Activated gamma-delta T cell treated with Interleukin-2 at 50 U/mL for 16 hours (primary cell): ENCODE data around the gene RAI1.
"Not testable (repeated sequence)": the region's sequence is repeated elsewhere in the genome, so short reads cannot be mapped to it uniquely, and the experiment has no call there.

Experiments used
- DNase-seq: peaks from one replicate; pipeline ENCODE4 v3.0.0-alpha.2; 2020

RAI1 gene

DNA sequence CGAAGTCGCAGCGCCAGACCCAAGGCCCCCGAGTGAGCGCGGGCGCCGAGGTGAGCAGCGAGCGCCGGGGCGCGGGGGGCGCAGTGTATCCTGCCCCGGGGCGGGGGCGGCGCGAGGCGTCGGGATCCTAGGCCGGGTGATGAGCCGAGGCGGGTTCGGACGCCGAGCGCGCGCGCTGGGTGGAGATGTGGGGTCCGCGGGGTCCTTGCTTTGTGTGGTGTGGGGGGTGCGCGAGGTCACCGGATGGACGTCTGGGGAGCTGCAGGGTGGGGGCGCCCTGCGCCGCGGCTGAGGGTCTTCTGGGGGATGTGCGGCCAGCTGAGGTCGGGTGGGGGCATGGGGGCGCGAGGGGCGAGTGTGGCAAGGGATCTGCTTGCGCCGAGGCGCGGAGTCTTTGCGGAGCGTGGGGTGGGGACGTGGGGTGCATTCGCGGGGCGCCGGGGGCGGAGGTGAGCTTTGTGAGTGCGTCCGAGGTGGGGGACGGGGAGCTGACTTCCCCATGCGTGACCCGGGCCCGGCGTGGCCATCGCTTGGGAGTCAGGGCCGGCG, 560 bp downstream of the RAI1 start:
- peak; percentile 14 for DNase-seq

DNA sequence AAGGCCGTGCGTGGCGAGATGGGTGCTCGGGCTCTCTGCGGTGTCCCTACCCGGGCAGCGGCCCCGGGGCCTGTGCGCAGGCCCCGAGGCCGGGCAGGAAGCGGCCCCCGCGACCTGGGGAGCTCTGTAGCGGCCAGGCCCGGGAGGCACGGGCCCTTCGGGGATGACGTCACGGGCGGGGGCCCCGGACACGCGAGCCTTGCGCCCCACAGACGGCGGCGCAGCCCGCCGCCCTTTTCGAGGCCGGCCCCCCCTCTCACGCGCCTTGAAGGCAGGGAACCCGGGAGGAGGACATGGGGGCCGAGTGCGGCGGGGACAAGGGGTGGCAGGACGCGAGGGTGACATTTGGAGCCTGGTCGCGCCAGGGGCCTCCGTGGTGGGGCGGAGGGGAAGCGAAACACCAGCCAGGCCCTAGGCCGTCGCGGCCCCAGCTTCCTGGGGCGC, 1.1 kb downstream of the RAI1 start:
- DNase-seq = peak; percentile 42

DNA sequence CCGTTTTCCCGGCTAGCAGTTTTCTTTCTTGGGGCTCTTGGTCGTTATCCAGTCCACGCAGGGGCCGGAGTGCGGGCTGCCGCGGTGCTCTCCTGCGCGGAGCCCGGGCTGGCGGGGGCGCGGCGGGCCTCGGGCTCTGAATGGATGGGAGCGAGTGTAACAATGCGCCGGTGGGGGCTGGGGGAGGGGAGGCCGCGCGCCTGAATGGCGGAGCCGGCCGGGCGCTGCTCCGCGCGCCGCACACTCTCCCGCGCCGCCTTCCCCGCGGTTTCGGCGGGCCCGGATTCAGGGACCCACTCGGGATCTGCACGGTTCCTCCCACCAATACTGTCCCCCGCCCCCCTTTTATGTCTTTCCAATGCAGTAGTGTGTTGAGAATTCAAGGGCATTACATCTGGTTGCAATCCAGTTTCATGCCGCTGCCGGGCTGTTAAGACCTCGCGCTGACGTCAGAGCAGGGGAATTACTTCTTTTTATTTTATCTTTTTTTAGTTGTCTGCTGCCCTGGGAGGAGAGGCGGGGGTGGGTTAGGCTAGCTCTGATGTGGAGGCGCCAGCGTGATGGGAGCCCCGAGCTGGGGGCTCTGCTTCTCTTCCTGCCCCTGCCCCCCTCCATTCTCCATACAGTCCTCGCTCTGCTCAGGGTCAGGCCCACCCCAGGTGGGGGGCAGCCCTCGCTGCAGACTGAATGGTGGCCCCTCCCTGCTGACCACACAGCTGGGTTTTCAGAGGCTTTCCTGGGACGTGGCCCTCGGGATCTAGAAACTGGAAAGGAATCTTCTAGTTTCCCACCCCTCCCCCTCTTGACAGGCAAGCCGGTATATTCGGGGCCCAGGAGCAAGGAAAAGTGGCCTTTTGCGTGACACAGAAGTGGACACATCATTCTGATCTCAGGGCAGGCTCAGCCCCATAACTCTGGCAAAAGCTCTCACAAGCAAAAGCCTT, 1.8 kb downstream of the RAI1 start:
- DNase-seq = peak; percentile 46

DNA sequence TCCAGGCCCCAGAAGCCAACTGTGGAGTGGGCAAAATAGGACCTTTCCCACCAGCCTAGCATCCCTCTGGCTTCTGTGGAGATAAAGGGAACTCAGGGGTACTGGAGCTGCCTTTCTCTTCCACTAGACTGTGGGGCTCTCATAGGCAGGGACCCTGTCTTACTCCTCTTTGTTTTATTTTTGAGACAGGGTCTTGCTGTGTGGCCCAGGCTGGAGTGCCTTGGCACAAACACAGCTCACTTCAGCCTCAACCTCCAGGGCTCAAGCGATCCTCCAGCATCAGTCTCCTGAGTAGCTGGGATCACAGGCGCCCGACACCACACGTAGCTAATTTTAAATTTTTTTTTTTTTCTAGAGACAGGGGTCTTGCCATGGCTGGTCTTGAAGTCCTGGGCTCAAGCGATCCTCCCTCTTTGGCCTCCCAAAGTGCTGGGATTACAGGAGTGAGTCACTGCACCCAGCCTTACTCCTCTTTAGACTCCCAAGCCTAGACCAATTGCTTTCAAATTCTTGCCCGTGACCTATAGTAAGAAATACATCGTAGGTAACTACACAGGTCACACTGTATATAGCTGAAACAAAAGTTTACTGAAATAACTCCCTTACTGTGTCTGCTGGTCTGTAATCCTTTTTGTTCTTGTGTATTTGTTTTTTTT, 2.6 kb downstream of the RAI1 start:
- DNase-seq = no peak

DNA sequence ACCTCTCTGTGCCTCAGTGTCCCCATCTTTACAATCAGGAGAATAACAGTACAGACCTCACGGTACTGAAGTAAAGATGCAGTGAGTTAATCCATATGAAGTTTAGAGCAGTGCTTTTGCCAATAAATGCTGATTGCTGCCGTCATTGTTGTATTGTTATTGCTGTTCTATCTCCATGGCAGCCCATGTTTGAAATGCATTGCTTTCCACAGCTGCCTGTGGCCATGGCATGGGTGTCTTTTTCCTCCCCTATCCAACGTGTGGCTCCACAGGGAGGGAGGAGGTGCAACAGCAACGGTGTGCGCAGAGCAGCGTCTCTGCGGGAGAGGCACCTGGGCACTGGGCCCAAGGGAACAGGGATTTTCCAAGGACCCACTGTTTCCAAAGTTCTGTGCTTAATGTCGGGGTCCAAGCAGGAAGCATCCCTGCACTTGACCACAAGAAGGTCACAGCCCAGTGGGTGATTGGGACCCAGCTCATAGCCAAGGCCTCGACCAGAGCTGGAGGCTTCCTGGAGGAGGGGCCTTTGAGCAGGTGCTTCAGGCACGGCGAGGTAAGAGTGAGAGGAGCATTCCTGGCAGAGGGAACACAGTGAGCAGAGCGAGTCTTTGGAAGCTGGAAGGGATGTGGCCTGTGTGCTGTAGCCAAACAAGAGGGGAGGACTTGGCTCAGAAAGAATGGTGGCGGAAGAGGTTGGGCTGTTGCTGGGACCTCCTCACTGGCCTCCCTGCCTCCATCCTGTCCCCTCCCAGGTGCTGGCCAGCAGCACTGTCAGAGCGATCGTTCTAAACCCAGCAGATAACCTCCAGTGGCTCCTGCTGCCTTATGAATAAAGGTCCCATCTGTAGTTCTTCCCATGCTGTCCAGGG, 3.9 kb downstream of the RAI1 start:
- no peak for DNase-seq

DNA sequence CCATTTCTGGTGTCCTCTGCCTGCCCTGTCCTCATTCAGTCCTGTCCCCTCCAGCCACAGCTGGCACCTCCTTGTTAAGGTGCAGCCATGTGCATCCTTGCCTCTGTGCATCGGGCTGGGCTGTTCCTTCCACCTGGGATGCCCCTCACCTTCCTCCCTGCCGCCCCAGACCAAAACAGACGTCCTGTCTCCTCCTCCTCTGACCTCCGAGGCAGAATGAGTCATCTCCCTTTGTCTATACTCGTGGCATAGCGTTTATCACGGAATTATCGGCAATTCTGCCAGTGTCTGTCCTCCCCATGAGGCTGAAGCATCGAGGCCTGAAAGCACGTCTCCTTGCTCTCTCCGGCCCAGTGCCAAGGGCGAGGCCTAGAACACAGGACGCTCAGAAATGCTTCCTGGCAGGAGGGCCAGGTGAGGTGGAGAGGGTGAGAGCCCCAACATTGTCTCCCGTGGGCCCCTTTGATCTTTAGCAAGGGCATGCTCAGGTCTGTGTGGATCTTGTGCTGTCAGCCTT, 4.6 kb downstream of the RAI1 start:
- no peak for DNase-seq

DNA sequence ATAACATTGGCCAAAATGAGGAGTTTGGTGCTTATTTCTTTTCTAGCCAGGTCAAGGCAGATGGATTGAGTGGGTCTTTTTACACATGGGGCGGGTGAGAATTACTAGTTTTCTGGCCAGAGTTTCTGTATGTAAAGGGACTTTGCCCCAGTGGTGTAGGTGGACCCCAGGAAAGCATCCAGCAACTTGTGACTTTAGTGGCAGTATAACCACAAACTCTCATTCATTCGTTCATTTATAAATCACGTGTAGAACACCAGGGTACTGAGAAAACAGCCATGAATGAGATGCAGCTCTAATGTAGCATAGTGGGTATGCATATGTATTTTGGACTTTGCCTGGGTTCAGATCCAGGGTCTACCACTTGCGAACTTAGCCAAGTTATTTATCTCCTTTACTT, 8.1 kb downstream of the RAI1 start:
- no peak for DNase-seq

DNA sequence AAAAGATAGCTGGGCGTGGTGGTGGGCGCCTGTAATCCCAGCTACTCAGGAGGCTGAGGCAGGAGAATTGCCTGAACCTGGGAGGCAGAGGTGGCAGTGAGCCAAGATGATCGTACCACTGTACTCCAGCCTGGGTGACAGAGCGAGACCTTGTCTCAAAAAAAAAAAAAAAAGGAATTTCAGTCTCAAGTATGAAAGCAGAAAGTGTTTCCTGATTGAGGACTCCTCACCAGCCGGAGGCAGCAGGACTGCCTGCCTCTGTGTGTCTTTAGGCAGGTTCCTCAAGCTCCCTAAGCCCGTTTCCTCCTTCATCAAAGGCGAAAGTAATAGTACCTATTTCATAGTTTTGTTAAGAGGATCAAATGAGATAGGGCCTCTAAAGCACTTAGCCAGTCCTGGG, 9.0 kb downstream of the RAI1 start:
- not testable (repeated sequence) for DNase-seq

DNA sequence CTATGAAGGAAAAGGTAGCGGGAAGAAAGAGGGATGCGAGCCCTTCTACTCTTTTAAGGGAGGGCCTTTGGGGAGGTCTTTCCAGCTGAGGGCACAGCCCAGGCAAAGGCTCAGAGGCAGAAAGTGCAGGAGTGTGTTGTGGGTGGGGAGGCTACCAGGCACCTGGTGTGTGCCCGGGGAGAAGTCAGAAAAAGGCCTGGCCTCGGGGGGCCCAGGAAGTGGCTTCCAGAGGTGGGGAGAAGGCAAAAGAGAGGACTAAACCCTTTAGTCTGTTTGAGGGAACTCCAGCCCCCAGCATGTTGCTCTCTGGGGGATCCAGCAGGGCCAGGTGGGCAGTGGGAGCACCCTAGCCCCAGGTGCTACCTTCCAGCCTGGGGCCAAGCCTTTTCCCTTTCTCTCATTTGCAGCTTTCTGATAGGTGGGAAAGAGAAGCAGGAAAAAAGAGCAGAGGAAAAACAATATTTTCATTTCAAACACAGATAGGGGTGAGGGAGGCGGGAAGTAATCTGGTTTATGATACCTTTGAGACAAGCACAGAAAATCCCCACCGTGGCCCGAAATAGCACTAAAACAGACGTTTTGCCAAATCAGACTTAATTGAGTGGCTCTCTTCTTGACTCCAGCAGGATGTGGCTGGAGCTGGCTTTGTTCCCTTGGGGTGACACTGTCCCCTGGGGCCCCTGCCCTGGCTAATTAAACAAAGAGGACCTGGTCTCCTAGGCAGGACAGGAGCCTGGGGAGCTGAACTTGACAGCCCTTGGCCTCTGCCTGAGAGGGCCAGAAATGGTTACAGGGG, 10.4 kb downstream of the RAI1 start:
- no peak for DNase-seq

DNA sequence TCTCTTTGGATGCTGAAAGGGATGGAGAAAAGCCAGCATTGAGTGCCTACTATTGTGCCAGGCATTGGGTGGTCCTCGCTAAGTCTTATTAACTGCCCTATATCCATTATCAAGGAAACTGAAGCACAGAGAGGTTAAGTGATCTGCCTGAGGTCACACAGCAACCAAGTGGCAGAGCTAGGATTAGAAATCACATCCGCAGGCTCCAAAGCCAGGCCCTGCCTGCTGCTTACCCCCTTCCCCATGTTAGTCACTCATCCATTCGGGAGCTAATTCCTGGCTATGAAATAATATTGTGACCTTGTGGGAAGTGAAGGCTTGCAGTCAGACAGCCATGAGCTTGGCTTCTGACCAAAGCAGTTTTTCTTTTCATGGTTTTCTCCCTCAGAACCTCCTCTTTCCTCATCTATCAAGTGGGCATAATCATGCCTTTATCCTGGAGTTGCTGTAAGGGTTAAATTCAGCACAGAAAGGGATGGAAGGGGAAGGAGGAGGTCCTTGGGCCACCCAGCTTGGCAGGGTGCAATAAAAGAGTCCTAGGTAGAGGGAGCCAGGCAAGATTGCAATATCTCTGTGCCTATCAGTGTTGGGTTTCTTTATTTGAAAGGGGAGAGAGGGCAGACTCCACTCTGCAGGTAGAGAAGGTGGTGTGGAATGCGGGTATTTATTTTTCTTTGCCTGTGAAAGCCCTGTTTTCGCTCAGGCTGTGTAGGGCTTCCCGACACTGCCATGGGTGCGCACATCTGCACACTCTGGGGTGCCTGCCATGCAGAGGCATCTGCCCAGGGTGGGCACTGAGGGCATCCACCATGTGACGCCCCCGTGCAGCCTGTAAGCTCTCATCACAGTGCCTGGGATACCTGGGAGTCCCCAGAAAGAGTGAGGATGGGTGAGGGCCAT, 11.3 kb downstream of the RAI1 start:
- no peak for DNase-seq

DNA sequence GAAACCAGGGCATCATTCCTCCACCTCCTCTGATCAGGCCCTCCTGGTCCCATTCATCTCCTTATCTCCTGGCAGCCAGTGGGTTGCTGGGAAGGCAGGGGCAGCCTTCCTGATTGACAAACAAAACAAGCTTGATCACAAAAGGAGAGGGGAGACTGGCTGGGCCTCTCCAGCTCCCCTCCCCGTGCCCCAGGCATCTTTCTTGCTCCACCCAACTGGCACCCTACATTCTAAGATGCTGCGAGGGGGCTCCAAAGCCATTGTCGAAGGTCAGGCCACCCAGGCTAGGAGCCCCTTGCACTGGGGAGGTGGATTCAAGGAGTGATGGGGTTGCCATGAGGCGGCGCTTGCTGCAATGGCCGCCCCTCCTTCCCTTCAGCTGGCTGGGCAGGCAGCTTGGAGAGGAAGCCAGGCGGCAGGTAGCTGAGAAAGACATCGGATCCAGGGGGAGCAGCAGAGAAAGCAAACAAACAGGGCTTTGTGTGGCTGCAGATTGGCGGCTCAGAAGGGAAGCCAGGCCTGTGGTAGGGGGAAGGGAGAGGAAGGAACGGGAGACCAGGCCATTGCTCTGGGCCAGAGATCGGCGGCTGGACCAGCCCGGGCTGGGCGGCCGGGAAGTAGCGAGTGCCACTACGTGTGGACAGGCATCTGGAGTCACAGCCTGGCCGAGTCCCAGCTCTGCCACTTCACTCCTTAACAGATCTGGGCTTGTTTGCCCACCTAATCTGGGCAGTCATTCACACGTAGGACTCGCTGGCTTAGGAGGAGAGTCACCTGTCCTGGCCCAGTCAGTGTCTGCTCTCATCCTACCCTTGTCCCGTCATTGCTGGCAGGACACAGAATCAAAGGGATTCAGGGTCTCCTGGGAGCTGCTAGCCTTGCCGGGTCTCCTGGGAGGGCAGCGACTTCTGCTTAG, 12.3 kb downstream of the RAI1 start:
- DNase-seq = no peak

DNA sequence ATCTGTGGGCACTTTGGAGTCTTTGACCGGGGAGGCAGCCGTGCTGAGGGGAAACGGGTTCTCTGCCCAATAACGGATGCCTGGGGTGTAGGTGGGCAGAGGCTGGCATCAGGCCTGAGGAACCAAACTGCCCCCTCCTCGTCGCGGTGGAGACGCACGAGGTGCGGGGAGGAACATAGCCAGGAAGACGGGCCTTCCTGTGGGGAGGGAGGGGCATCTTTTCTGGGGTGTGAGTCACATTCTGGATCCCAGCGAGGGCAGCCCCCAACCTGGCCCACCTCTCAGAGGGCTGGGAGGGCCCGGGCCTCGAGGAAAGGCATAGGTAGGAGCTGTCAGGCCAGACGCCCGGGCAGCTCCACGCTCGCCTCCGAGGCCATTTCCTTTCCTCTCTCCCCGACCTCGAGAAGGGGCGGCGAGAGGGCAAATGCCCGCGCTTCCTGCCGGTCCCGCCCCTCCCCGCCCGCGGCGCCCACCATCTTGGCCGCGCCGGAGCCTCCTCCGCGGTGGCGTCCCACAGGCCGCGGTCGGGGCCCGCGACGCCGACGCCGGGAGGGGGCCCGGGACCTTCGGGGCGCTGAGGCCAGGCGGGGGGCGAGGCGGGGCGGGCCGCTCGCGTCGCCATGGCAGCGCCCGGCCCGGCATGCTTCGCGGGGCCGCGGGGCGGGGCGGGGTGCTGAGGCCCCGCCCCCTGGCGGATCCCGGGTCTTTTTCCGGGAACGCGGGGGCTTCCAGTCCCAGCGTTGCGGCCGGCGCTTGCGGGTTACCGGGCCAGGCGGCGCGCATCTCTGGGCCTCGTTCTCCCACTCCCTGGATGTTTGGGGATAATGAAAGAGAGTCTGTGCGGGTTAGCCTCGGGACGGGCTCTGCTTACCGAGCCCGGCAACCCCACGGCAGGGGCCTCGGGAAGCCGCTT, 13.2 kb downstream of the RAI1 start:
- peak; percentile 64 for DNase-seq

DNA sequence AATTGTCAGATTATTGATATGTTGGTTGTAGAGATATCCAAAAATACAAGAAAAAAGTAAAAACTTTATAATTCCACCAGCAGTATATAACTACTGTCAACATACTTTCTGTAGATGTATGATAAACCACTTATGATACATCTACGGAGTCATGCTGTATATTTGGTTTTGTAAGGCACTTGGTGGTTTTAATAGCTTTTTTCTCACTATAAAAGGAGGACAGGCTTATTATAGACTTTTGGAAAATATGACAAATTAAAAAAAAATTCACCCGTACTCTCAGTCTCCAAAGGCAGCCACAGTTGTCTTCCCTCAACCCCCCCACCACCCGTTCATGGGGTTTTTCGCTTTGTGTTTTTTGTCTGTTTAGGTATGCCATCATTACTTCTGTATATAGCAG, 14.8 kb downstream of the RAI1 start:
- no peak for DNase-seq

DNA sequence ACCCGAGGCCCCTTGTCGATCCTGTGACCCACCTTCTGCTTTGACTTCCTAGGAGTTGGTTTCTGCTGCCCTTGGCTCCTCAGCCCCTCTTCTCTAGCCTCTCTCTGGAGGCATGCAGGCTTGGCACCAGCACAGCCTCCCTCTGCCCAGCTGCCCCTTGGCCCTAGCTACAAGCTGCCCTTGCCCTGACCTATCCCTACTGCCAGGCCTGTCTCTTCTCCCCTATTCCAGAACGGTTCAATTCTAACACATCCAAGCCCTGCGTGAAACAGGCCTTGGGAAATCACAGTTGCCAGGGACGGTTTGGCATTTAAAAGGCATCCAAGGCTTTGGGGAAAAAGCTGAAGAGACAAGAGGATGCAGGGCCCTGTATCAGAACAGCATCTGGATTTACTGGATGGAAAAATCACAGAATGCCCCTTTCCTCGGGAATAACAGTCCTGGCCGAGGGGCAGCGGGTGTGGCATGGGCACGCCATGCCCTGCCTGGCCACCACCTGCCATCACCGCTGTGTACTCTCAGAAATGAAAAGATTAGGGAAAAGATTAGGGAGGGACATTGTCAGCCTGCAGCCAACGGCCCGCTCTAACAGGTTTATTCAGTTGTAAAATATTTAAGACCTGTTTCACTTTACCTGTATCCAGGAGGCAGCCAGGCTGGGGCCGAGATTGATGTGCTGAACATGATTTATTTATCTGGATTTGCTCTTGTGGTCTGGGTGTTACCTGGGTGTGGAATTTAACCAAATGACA, 15.8 kb downstream of the RAI1 start:
- no peak for DNase-seq

DNA sequence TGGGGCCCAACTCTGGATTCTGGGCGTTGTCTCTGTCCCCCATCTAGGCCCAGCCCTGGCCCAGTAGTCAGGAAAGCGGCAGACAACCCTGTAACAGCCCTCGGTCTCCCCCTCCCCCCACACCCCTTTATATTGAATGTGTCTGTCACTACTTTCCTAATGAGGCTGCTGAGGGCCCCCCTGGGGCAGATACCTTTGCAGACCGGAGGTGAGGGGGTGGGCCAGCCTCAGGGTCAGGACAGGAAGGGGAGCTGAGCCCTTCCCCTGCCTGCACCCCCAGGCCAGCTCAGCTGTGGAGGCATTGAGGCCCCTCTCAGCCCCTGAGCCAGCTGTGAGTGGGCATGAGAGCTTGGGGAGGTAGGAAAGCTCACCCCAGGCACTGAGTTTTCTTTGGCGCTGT, 17.1 kb downstream of the RAI1 start:
- DNase-seq = no peak

DNA sequence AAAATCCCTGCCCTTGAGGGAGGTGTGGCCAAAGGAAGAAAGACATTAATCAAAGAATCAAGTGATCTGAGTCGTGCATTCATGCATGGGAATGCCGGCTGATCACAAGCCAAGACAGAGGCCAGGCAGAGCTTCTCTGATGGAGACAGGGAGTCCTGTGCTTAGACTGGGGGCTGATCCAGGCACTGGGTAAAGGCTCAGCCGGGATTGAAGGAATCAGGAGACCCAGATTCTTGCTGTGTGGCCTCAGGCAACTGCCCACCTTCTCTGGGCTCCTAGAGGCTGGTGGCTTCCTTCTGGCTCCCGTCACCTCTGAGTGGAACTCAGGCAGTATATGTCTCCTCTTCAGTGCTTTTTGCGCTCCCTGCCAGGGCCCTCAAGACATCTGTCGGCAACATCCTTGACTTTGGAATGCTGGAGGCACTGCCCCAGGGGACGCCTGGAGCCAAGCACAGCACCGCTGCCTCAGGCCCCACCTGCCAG, 17.7 kb downstream of the RAI1 start:
- DNase-seq = no peak

DNA sequence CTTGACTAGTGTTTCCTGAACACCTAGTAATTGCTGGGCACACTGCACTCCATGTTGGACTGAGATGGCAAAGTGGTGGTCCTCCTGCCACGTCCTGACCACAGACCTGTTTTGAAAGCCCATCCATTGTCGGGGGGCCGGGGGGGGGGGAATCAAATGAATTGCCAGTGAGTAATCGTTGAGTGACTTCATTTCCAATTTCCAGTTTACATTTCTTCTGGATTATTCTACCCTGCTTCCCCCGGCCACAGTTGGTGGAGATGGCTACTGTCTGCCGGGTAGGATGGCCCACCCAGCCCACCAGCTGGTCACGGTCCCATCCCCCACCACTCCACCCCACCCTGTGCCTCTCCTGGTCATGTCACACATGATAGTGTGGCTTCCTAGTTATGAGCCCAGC, 18.2 kb downstream of the RAI1 start:
- no peak for DNase-seq
